HUES48 (cell line): ENCODE results near the gene ANGPT4.

Source experiments
- H3K27ac ChIP-seq: one replicate; pipeline ENCODE4 v1.7.0; 2013; ENCODE audit warnings: low read depth, low read length, inconsistent platforms
- H3K27me3 ChIP-seq: 2 replicates; pipeline ENCODE4 v1.6.1; 2013; ENCODE audit warnings: mild to moderate bottlenecking, low read length; ENCODE audit not compliant: control insufficient read depth, insufficient read depth
- H3K36me3 ChIP-seq: 2 replicates; pipeline ENCODE4 v1.6.1; 2013; ENCODE audit warnings: low read length; ENCODE audit not compliant: control insufficient read depth, insufficient read depth
- H3K4me1 ChIP-seq: 2 replicates; pipeline ENCODE4 v1.6.1; 2013; ENCODE audit warnings: mild to moderate bottlenecking, low read length; ENCODE audit not compliant: control insufficient read depth, insufficient read depth
- H3K4me3 ChIP-seq: 2 replicates; pipeline ENCODE4 v1.5.1; 2013; ENCODE audit warnings: mild to moderate bottlenecking, low read depth, low read length
- H3K9ac ChIP-seq: 2 replicates; pipeline ENCODE4 v1.6.1; 2013; ENCODE audit warnings: mild to moderate bottlenecking, low read depth, low read length, moderate library complexity
- H3K9me3 ChIP-seq: 2 replicates; pipeline ENCODE4 v1.6.1; 2013; ENCODE audit warnings: low read length; ENCODE audit not compliant: control insufficient read depth, insufficient read depth

Gene ANGPT4

GRCh38 chr20:916125-916799, at the start of gene ANGPT4:
ANGPT4 (minus strand) TSS chr20:916334; CDS start chr20:916214, 120 bp downstream.
- no peaks in the 10 kb centered on the region for H3K27me3 ChIP-seq
- H3K9ac ChIP-seq = no peak within 1 kb of the TSS
- H3K27ac ChIP-seq = no peak within 1 kb of the TSS
- H3K9me3 ChIP-seq = no peaks in the 10 kb centered on the region
- no peak within 1 kb of the TSS for H3K4me3 ChIP-seq
- H3K36me3 ChIP-seq = no peaks in the 10 kb centered on the region
- H3K4me1 ChIP-seq = no peaks in the 10 kb centered on the region; the same call in 1 of the 2 replicates

DNA sequence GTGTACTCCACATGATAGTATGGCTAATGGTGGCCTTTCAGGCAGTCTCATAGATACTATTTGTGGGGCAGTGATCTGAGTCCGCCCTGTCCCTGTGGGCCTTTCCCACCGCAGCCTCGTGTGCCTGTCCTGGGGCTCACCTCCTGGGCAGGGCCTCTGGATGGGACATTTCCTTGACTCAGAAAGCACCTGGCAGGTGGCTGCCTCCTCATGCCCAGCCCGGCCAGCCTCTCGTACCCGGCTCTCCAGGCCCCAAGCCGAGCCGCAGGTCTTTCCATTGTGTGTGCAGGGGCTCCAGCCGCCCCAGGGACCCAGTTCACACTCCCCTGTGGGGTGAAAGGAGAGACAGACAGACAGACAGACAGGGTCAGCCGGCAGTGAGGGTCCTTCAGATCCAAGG, 47.7 kb upstream of the ANGPT4 start:
- Histone ChIP-seq H3K27ac (no peak overlapping the region), H3K4me1 (no peaks in the 10 kb centered on the region), H3K9me3 (no peaks in the 10 kb centered on the region), H3K27me3 (no peaks in the 10 kb centered on the region), H3K36me3 (no peaks in the 10 kb centered on the region), H3K4me3 (no peak overlapping the region), H3K9ac (no peak overlapping the region)

DNA sequence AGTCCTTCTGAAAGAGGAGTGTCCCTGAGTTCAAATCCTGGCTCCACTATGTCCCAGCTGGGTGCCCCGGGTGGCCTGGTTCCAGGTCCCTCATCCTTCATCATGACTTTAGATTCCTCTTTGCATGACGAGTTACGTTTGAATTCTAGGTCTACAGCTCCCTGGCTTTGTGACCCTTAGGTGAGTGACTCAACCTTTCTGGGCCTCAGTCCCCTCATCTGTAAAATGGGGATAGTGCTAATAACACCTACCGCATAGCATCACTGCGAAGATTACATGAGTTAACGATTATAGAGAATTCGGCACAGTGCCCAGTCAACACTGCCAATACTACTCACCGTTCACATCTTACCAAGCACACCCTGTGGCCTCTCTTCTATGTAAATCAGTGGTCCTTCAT, 46.5 kb upstream of the ANGPT4 start:
- Histone ChIP-seq H3K4me1 (no peaks in the 10 kb centered on the region), H3K4me3 (no peak overlapping the region), H3K27me3 (no peaks in the 10 kb centered on the region), H3K9ac (no peak overlapping the region), H3K9me3 (no peaks in the 10 kb centered on the region), H3K36me3 (no peaks in the 10 kb centered on the region), H3K27ac (no peak overlapping the region)

DNA sequence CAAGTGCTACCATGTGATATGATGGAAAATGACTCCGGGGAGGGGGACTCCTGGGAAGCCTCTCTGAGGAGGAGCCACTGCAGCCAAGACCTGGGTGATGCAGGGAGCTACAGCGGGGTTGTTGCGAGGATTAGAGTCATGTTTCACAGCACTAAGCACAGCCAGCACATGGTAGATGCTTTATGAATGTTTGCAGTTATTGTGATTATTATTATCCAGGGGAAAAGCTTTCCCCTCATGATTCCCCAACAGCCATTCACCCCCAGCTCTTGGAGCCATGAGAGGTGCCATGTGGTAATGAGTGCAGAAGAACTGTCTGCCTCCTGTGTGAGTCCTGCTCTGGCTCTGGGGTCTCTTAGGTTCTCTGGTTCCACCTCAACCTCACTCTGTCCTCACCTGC, 46.1 kb upstream of the ANGPT4 start:
- no peaks in the 10 kb centered on the region for H3K4me1 ChIP-seq
- no peaks in the 10 kb centered on the region for H3K27me3 ChIP-seq
- H3K36me3 ChIP-seq = no peaks in the 10 kb centered on the region
- no peak overlapping the region for H3K9ac ChIP-seq
- no peak overlapping the region for H3K27ac ChIP-seq
- no peak overlapping the region for H3K4me3 ChIP-seq
- no peaks in the 10 kb centered on the region for H3K9me3 ChIP-seq

DNA sequence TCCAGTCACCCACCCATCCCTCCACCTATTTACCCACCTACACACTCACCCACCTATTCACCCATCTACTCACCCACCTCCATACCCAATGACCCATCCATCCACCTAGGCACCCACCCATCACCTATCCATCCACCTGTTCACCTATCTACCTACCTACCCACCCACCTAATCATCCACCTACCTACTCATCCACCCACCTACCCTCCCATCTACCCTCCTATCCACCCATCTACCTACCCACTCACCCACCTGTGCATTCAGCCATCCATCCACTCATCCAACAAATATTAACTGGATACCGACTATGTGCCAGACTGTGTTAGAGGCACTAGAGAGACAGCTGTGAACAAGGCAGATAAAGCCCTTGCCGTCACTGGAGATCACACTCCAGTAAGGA, 45.6 kb upstream of the ANGPT4 start:
- Histone ChIP-seq H3K9me3 (no peaks in the 10 kb centered on the region), H3K4me3 (no peak overlapping the region), H3K27me3 (no peaks in the 10 kb centered on the region), H3K36me3 (no peaks in the 10 kb centered on the region), H3K27ac (no peak overlapping the region), H3K4me1 (no peaks in the 10 kb centered on the region), H3K9ac (no peak overlapping the region)

DNA sequence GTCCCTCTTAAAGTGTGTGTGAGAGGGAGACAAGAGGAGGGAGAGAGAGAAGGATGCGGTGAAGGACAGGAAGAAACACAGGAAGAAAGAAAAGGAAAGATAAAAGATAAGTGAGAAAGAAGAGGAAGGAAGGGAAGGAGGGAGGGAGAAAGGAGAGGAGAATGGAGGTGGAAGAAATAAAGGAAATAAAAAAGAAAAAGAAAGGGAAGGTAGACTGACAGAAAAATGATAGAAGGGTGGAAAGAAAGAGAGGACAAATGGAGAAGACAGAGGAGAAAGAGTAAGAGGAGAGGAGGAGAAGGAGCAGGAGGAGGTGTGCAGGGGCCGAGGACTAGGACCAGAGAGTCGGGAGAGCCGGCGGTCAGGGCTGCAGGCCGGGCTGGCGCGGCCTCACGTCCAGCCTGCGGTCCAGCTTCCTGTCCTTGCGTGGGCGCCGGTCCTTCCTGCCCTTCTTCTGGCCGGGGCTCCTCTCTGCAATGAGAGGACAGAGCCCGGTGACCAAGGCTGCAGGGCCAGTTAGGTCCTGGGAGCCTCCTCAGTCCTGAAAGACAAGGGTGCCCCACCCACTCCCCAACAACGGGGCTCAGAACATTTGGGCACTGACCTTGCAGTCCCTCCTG, 44.0 kb upstream of the ANGPT4 start:
- Histone ChIP-seq H3K27me3 (no peaks in the 10 kb centered on the region; the same call in 1 of the 2 replicates), H3K9ac (no peak overlapping the region), H3K27ac (no peak overlapping the region), H3K36me3 (no peaks in the 10 kb centered on the region), H3K4me3 (no peak overlapping the region), H3K9me3 (no peaks in the 10 kb centered on the region), H3K4me1 (no peaks in the 10 kb centered on the region)

DNA sequence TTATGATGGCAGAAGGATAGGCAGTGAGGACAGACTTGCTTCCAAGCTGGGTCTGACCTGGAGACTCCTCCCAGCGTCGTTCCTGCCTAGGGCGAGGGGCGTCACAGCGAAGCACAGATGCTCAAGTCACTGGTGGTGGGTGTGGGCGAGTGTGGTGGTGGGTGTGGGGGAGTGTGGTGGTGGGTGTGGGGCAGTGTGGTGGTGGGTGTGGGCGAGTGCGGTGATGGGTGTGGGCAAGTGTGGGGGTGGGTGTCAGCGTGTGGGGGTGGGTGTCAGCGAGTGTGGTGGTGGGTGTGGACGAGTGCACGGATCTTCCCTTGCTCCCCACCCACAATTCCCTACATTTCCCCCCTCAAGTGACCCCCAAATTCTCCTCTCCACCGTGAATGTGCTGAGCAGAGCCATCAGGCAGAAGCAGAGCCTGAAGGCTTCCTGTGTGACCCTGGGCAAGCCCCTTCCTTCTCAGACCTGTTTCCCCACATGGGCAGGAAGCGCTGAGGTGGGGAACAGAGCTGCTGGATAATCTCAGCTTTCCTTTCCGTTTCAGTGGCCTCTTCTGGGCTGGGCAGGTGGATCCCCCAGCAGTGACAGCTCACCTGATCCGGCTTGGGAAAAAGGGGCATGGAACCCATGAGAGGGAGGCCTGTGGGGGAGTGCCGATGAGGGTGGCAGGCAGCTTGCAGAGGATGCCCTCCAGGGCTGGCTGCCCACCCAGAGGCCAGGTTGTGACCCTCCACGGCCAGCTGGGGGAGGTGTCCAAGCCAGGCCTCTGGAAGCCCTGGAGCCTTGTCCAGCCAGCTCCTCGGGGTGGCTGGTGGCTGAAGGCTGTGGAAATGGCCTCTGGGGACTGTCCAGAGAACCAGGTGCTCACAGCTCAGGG, 43.0 kb upstream of the ANGPT4 start:
- no peak overlapping the region for H3K9ac ChIP-seq
- no peaks in the 10 kb centered on the region; the same call in 1 of the 2 replicates for H3K27me3 ChIP-seq

DNA sequence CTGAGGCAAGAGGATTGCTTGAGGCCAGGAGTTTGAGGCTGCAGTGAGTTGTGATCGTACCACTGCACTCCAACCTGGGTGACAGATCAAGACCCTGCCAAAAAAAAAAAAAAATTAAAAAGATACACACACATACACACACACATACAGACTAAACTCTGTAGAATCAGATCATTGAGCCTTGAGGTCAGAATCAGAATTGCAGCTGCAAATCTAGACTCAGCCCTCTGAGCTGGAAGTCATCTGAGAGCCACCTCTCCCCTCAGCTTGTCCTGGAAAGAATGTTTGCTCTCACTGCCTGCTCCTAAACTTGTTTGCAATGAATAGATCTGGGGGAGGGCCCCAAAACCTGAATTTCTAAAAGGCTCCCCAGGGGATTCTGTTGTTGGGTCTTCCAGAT, 41.4 kb upstream of the ANGPT4 start:
- Histone ChIP-seq H3K4me3 (no peak overlapping the region), H3K4me1 (no peaks in the 10 kb centered on the region), H3K27ac (no peak overlapping the region)

More for the DNA sequence above, 43.0 kb upstream of the ANGPT4 start:
- no peaks in the 10 kb centered on the region for H3K9me3 ChIP-seq
- no peaks in the 10 kb centered on the region for H3K4me1 ChIP-seq
- no peak overlapping the region for H3K4me3 ChIP-seq
- no peaks in the 10 kb centered on the region for H3K36me3 ChIP-seq
- no peak overlapping the region for H3K27ac ChIP-seq

GRCh38 chr20:956330-956951, 40.3 kb upstream of the ANGPT4 start:
- Histone ChIP-seq H3K9ac (no peak overlapping the region), H3K4me3 (no peak overlapping the region), H3K27ac (no peak overlapping the region), H3K4me1 (no peaks in the 10 kb centered on the region), H3K36me3 (no peaks in the 10 kb centered on the region), H3K9me3 (no peaks in the 10 kb centered on the region), H3K27me3 (no peaks in the 10 kb centered on the region; the same call in 1 of the 2 replicates)

More for the DNA sequence above, 41.4 kb upstream of the ANGPT4 start:
- Histone ChIP-seq H3K9me3 (no peaks in the 10 kb centered on the region), H3K27me3 (no peaks in the 10 kb centered on the region; the same call in 1 of the 2 replicates), H3K36me3 (no peaks in the 10 kb centered on the region), H3K9ac (no peak overlapping the region)

- no peaks in the 10 kb centered on the region for H3K36me3 ChIP-seq
- H3K4me1 ChIP-seq = no peaks in the 10 kb centered on the region
- no peaks in the 10 kb centered on the region; the same call in 1 of the 2 replicates for H3K27me3 ChIP-seq
- H3K9ac ChIP-seq = no peak overlapping the region
- no peaks in the 10 kb centered on the region for H3K9me3 ChIP-seq
- no peak overlapping the region for H3K27ac ChIP-seq
- no peak overlapping the region for H3K4me3 ChIP-seq
Observed at GRCh38 chr20:955656-956055, 39.5 kb upstream of the ANGPT4 start.
